ENCODE data around the gene AK4.

GRCh38 chr1:65112811-65113210, 35.2 kb upstream of the AK4 start:
- TF ChIP-seq MAZ (IDR thresholded peaks at IDR 0.05; ENCODE audit: borderline replicate concordance, low read depth, low read length) (no peak), SMC3 (IDR thresholded peaks at IDR 0.05; ENCODE audit: low read depth, low read length) (no peak), BHLHE40 (IDR thresholded peaks at IDR 0.05; ENCODE audit: low read depth, low read length) (no peak), POLR2A (IDR thresholded peaks at IDR 0.05; ENCODE audit: low read depth, low read length) (no peak), NFE2L2 (IDR thresholded peaks at IDR 0.05; ENCODE audit: low read depth, low read length) (no peak), FOS (IDR thresholded peaks at IDR 0.05; ENCODE audit: low read depth, low read length) (no peak), RCOR1 (IDR thresholded peaks at IDR 0.05; ENCODE audit: insufficient replicate concordance, low read length) (no peak), CEBPB (IDR thresholded peaks at IDR 0.05; ENCODE audit: low read depth, low read length) (no peak), MAFK (IDR thresholded peaks at IDR 0.05; ENCODE audit: low read depth, low read length) (no peak)
- TF ChIP-seq, protein P1, sequence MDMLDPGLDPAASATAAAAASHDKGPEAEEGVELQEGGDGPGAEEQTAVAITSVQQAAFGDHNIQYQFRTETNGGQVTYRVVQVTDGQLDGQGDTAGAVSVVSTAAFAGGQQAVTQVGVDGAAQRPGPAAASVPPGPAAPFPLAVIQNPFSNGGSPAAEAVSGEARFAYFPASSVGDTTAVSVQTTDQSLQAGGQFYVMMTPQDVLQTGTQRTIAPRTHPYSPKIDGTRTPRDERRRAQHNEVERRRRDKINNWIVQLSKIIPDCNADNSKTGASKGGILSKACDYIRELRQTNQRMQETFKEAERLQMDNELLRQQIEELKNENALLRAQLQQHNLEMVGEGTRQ (IDR thresholded peaks at IDR 0.05; ENCODE audit: low read depth, low read length), result no peak
- TF ChIP-seq, protein P2, sequence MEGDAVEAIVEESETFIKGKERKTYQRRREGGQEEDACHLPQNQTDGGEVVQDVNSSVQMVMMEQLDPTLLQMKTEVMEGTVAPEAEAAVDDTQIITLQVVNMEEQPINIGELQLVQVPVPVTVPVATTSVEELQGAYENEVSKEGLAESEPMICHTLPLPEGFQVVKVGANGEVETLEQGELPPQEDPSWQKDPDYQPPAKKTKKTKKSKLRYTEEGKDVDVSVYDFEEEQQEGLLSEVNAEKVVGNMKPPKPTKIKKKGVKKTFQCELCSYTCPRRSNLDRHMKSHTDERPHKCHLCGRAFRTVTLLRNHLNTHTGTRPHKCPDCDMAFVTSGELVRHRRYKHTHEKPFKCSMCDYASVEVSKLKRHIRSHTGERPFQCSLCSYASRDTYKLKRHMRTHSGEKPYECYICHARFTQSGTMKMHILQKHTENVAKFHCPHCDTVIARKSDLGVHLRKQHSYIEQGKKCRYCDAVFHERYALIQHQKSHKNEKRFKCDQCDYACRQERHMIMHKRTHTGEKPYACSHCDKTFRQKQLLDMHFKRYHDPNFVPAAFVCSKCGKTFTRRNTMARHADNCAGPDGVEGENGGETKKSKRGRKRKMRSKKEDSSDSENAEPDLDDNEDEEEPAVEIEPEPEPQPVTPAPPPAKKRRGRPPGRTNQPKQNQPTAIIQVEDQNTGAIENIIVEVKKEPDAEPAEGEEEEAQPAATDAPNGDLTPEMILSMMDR (conservative IDR thresholded peaks at IDR 0.05; ENCODE audit: low read depth, low read length), result no peak

All from IMR-90 (cell line).